ENCODE data around the gene RRN3.
"Not testable (repeated sequence)": the region's sequence is repeated elsewhere in the genome, so short reads cannot be mapped to it uniquely, and the experiment has no call there.

DNA sequence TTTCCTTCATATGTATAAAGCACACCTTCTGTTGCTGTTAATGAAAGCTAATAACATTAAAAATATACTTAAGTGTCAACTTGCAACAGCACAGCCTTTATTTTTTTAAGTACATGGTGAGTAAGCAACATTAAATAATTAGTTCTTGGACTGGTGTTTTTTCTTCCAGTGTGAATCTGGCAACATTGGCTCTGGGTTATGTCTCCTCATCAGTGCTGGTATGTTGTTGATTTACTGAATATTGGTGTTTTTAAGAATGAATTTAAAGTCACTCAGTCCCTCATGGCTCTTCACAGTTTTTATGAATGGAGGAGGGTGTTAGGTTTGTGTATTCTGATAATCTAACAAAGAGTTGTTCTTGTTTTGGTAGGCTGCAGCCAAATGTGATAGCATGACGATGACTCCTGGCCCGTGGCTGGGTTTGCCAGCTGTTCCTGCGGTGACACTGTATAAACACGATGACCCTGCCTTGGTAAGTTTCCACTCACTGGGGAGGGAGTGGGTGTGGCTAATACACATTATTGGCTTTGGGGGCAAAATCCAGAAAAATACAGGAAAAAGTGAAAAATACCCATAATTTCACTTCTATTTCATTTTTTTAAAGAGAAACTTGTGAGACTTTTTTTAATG lies 77.0 kb downstream of the RRN3 start:
- TF ChIP-seq, protein P1, sequence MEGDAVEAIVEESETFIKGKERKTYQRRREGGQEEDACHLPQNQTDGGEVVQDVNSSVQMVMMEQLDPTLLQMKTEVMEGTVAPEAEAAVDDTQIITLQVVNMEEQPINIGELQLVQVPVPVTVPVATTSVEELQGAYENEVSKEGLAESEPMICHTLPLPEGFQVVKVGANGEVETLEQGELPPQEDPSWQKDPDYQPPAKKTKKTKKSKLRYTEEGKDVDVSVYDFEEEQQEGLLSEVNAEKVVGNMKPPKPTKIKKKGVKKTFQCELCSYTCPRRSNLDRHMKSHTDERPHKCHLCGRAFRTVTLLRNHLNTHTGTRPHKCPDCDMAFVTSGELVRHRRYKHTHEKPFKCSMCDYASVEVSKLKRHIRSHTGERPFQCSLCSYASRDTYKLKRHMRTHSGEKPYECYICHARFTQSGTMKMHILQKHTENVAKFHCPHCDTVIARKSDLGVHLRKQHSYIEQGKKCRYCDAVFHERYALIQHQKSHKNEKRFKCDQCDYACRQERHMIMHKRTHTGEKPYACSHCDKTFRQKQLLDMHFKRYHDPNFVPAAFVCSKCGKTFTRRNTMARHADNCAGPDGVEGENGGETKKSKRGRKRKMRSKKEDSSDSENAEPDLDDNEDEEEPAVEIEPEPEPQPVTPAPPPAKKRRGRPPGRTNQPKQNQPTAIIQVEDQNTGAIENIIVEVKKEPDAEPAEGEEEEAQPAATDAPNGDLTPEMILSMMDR (IDR thresholded peaks at IDR 0.05; ENCODE audit: extremely low read depth in 1 of 2, insufficient read depth in 1 of 2, low read depth in 1 of 2, low read length in 2 of 2) = not testable (repeated sequence)
- not testable (repeated sequence) for TF ChIP-seq POLR2A (IDR thresholded peaks at IDR 0.05; ENCODE audit: low read depth, low read length); MAX (IDR thresholded peaks at IDR 0.05; ENCODE audit: insufficient read depth, insufficient read length); EZH2 (IDR thresholded peaks at IDR 0.05; ENCODE audit: borderline replicate concordance, low read depth, low read length, severe bottlenecking)
